GM12878 (cell line): Measurements from ENCODE around the gene TMEM250.

Experiments
- CHD1 ChIP-seq: IDR thresholded peaks from 2 replicates; pipeline ENCODE4 v1.6.1; 2012; ENCODE audit warnings: low read depth, low read length, improper control_type of control experiment
- CHD2 ChIP-seq: IDR thresholded peaks from 2 replicates; pipeline ENCODE4 v1.6.1; 2011; ENCODE audit warnings: low read depth, low read length, improper control_type of control experiment, borderline replicate concordance
- CREB1 ChIP-seq: IDR thresholded peaks from 2 replicates; pipeline ENCODE4 v1.6.1; 2012; ENCODE audit warnings: low read depth, mild to moderate bottlenecking, inconsistent platforms
- POLR2A ChIP-seq: IDR thresholded peaks from 2 replicates; pipeline ENCODE4 v1.6.1; 2011; ENCODE audit warnings: low read depth, mild to moderate bottlenecking, low read length
- SP1 ChIP-seq: IDR thresholded peaks from one replicate; pipeline ENCODE4 v1.6.1; 2011; ENCODE audit warnings: low read depth, low read length

GRCh38 chr9:136087741-136088480 lies 30.8 kb downstream of the TMEM250 start:
- no peak for TF ChIP-seq CHD1
- TF ChIP-seq POLR2A = no peak
- no peak for TF ChIP-seq CREB1
- no peak for TF ChIP-seq SP1
- no peak for TF ChIP-seq CHD2
